ENCODE measurements around the gene PON3. TPM values are rescaled to one million over a fixed set of nuclear protein-coding genes. Genes with fewer than 3 reads are reported as not detected.

Gene PON3
- total RNA-seq, 4 donors from 2014 or later: 0.40 to 2.5 (median 1.9) TPM; not detected in 1

DNA sequence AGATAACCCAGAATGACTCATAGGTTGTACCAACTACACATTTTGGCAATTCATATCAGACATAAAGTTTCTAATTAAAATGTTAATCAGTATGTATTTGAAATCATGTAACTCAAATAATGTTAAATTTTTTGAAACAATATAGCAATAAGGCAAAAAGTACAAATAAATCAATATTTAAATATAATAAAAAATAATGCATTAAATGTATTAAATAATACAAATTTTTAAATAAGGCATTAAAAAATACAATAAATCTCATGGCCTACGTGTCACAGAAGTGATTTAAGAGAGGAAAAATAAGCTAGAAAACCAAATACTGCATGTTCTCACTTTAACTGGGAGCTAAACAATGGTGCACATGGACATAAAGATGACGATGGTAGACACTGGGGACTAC, 29.5 kb upstream of the PON3 start:
- DNase-seq: no peak
- Histone ChIP-seq H3K4me1 (peaks cover 0 to 6% (median 0%) of the 10 kb centered on the region in 3 donors), H3K36me3 (peaks cover 0 to 15% (median 0%) of the 10 kb centered on the region in 3 donors), H3K27ac (no peak overlapping the region), H3K27me3 (no peaks in the 10 kb centered on the region), H3K4me3 (no peak overlapping the region), H3K9me3 (no peaks in the 10 kb centered on the region)
- 83 to 89% methylated on average over 2 of the region's 2 CpGs for WGBS, 2 donors
- intact Hi-C loops (cut with DNase I): no loop called here
- TF ChIP-seq POLR2A (IDR thresholded peaks at IDR 0.05): no peak
- TF ChIP-seq, protein P1, sequence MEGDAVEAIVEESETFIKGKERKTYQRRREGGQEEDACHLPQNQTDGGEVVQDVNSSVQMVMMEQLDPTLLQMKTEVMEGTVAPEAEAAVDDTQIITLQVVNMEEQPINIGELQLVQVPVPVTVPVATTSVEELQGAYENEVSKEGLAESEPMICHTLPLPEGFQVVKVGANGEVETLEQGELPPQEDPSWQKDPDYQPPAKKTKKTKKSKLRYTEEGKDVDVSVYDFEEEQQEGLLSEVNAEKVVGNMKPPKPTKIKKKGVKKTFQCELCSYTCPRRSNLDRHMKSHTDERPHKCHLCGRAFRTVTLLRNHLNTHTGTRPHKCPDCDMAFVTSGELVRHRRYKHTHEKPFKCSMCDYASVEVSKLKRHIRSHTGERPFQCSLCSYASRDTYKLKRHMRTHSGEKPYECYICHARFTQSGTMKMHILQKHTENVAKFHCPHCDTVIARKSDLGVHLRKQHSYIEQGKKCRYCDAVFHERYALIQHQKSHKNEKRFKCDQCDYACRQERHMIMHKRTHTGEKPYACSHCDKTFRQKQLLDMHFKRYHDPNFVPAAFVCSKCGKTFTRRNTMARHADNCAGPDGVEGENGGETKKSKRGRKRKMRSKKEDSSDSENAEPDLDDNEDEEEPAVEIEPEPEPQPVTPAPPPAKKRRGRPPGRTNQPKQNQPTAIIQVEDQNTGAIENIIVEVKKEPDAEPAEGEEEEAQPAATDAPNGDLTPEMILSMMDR (IDR thresholded peaks at IDR 0.05): no peak

DNA sequence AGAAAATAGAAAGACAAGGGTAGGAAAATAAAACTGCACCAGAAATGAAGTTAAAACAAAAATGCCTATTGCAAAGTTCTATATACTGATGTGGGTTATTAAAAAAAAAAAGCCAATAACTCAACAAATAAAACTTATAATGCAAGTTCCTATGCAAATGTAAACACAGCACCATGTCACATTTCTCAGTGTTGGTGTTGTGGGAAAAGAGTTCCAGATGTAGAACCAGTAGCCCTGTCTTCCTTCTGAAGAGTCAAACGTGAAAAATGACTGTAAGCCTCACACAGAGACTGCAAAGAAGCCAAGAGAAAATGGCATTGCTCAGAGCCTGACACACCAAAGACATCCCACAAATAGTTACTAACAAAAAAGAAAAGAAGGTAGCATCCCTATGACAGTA, 28.5 kb upstream of the PON3 start:
- peaks cover 0 to 6% (median 0%) of the 10 kb centered on the region in 3 donors for H3K4me1 ChIP-seq
- no peaks in the 10 kb centered on the region for H3K9me3 ChIP-seq
- TF ChIP-seq, protein P1 (IDR thresholded peaks at IDR 0.05): no peak
- TF ChIP-seq POLR2A (IDR thresholded peaks at IDR 0.05): no peak
- peaks cover 0 to 15% (median 0%) of the 10 kb centered on the region in 3 donors for H3K36me3 ChIP-seq
- intact Hi-C loops (cut with DNase I): no loop called here
- no peak overlapping the region for H3K4me3 ChIP-seq
- H3K27me3 ChIP-seq: no peaks in the 10 kb centered on the region
- no peak overlapping the region for H3K27ac ChIP-seq
- no peak for DNase-seq
- WGBS, 2 donors: 43 to 53% methylated on average over 1 of the region's 1 CpG

DNA sequence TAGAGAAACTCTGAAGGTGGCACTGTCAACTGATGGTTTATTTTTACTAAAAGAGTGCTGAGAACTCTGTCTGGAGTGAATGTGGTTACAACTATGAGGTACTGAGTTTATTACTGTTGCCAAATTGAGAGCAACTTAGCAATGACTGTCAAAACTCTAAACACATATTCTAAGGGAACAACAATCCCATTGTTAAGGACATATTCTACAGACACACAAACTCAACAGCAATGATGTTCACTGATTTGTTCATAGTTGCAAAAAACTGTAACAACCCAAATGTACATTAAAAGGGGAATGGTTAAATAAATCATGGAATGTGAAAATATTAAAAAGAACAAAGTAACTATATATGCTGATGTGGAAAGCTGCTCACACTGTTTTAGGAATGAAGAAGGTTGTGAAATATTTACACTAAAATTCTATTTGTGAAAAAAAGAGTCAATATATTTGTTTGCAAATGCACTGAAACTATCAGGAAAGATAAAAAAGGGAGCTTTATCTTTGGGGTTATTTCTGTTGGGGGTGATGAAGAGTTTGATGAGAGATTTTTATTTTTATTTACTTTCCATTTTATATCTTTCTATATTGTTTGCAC, 25.8 kb upstream of the PON3 start:
- DNase-seq: no peak
- TF ChIP-seq, protein P1 (IDR thresholded peaks at IDR 0.05): no peak
- no peak for TF ChIP-seq POLR2A (IDR thresholded peaks at IDR 0.05)
- Histone ChIP-seq H3K4me3 (no peak overlapping the region), H3K9me3 (no peaks in the 10 kb centered on the region), H3K4me1 (peaks cover 0 to 6% (median 0%) of the 10 kb centered on the region in 3 donors), H3K27ac (no peak overlapping the region), H3K36me3 (peaks cover 0 to 15% (median 0%) of the 10 kb centered on the region in 3 donors), H3K27me3 (no peaks in the 10 kb centered on the region)
- intact Hi-C loops (cut with DNase I): no loop called here

DNA sequence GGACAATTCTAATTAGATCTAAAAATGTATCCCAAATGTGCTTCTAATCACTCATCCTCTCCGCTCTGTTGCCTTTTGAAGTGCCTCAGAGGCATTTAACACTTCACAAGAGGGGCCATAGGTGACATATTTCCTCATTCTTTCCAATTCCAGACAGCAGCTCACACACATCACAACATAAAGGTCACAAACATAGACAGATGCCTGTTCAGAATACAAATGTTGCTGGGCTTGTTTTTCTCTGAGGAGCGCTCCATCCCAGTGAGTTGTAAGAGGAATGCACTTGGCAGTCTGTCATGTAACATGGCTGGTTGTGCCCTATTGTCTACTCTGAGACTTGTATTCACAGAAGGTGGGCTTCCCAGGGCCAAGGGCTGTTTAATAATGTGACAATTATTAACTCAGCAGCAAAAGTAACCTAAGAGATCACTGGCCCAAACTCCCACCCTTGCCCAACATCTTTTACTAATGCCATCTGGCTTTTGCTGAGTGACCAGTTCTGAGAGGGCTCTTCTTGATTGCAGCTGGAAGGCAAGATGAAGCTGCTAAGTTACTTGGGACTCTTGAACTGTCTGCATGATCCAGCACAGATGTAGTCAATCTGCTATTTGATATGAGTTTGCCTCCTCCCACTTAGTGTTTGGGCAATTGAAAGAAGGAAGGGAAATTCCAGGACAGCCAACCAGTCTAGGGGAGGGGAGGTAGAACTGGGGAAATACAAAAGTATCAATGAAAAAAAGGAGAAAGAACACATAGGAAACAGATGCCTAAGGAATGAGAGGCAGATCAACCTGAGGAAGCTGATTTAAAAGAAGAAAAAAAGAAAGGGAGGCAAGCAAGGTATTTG, 25.0 kb upstream of the PON3 start:
- Histone ChIP-seq H3K27ac (no peak overlapping the region), H3K9me3 (no peaks in the 10 kb centered on the region), H3K4me3 (no peak overlapping the region), H3K27me3 (no peaks in the 10 kb centered on the region), H3K36me3 (peaks cover 0 to 15% (median 0%) of the 10 kb centered on the region in 3 donors), H3K4me1 (peaks cover 0 to 6% (median 0%) of the 10 kb centered on the region in 3 donors)
- intact Hi-C loops (cut with DNase I): no loop called here
- no peak for DNase-seq
- TF ChIP-seq, protein P1 (IDR thresholded peaks at IDR 0.05): no peak
- TF ChIP-seq POLR2A (IDR thresholded peaks at IDR 0.05): no peak
- WGBS, 2 donors: 82 to 95% methylated on average over 1 to 2 of the region's 2 CpGs

DNA sequence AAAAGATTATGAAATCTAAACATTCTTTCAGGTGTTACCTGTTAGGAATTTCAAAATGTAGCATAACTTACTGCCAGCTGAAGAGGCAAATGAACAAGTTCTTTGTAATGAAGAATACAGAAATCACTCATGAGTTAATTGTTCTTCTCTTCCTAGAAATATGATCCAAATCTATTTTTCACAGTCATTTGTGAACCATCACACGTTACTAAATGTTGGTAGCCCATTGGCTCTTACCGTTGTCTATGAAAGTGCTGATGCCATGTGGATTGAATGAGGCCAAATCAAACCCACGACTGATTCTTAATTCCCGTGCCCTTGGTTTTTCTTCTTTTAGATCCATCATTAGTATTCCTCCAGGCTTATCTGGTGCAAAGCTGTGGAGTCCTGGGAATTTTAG, 15.9 kb upstream of the PON3 start:
- Histone ChIP-seq H3K9me3 (no peaks in the 10 kb centered on the region), H3K4me1 (no peaks in the 10 kb centered on the region), H3K36me3 (peaks cover 0 to 56% (median 0%) of the 10 kb centered on the region in 3 donors), H3K27me3 (no peaks in the 10 kb centered on the region), H3K4me3 (no peak overlapping the region), H3K27ac (no peak overlapping the region)
- DNase-seq: no peak
- intact Hi-C loops (cut with DNase I): no loop called here
- no peak for TF ChIP-seq POLR2A (IDR thresholded peaks at IDR 0.05)
- TF ChIP-seq, protein P1 (IDR thresholded peaks at IDR 0.05): no peak
- WGBS, 2 donors: 67 to 81% methylated on average over 4 of the region's 4 CpGs

Data from esophagus squamous epithelium (tissue), 5 donors.